ENCODE results near the gene CCDC102B. TPM values are rescaled to one million over a fixed set of nuclear protein-coding genes. Genes with fewer than 3 reads are reported as not detected.

Gene CCDC102B
- total RNA-seq, 4 donors from 2014 or later, result 3.5 to 159 (median 8.8) TPM

DNA sequence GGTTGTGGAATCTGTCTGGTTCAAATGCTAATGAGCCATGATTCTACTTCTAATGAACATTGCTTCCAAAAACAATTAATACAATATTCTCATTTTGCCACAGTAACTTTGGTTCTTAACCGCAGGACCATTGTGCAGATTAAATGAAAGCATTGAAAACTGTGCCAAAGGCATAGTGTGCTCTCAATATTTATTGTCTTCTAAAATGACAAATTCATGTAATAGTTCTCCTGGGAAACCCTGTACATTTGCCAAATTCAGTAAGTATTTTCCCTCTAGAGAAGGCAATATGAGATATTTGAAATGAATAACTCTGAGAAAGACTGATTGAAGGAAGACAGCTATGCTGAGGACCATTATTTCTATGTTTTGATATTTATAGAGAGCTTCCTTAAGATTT, 246.3 kb downstream of the CCDC102B start:
- DNase-seq, result no peak
- no peaks in the 10 kb centered on the region for H3K9me3 ChIP-seq

DNA sequence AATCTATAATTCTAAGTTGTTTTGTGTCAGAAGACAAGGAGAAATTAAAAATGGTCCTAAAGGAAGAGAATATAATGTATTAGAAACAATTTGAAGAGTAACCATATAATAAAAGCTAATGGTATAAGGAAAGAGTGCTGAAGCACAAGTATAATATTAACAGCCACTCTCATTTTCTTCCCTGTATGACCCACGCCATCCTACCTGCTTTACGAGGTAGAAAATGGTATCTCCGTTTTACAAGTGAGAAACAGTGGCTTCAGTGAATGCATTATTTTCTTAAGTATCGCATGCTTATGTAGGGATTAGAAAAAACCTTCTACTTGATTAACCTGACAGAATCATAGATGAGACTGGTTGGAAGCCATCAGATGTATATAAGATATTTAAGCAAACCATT, 266.2 kb downstream of the CCDC102B start:
- no peak overlapping the region for H3K4me3 ChIP-seq
- H3K36me3 ChIP-seq, result no peaks in the 10 kb centered on the region
- no peaks in the 10 kb centered on the region for H3K4me1 ChIP-seq
- H3K9me3 ChIP-seq, result no peaks in the 10 kb centered on the region
- no peaks in the 10 kb centered on the region for H3K27me3 ChIP-seq
- DNase-seq, result no peak
- no peak for TF ChIP-seq POLR2A (IDR thresholded peaks at IDR 0.05)
- TF ChIP-seq, protein P1, sequence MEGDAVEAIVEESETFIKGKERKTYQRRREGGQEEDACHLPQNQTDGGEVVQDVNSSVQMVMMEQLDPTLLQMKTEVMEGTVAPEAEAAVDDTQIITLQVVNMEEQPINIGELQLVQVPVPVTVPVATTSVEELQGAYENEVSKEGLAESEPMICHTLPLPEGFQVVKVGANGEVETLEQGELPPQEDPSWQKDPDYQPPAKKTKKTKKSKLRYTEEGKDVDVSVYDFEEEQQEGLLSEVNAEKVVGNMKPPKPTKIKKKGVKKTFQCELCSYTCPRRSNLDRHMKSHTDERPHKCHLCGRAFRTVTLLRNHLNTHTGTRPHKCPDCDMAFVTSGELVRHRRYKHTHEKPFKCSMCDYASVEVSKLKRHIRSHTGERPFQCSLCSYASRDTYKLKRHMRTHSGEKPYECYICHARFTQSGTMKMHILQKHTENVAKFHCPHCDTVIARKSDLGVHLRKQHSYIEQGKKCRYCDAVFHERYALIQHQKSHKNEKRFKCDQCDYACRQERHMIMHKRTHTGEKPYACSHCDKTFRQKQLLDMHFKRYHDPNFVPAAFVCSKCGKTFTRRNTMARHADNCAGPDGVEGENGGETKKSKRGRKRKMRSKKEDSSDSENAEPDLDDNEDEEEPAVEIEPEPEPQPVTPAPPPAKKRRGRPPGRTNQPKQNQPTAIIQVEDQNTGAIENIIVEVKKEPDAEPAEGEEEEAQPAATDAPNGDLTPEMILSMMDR (IDR thresholded peaks at IDR 0.05), result no peak
- H3K27ac ChIP-seq, result no peak overlapping the region

More for the DNA sequence above, 246.3 kb downstream of the CCDC102B start:
- Histone ChIP-seq H3K36me3 (no peaks in the 10 kb centered on the region), H3K27ac (no peak overlapping the region), H3K27me3 (no peaks in the 10 kb centered on the region), H3K4me1 (no peaks in the 10 kb centered on the region), H3K4me3 (no peak overlapping the region)
- TF ChIP-seq, protein P1 (IDR thresholded peaks at IDR 0.05), result no peak
- TF ChIP-seq POLR2A (IDR thresholded peaks at IDR 0.05), result no peak

DNA sequence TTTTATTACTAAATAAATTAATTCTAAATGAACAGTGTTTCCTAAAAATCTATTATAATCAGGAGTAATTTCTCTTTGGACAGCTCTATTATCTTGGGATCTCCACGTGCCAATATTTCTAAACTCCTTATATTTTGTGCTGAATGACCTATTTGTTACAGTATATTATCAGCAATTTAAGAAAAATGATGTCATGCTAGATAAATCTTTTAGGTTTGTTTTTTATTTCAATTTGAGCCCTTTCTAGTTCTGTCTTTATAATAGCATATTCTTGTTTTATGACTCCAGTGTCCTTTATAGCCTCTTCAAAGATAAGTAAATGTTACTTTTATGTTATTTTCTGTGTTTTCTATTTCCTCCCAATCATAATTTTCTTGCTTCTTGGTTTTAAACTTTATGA, 269.2 kb downstream of the CCDC102B start:
- no peaks in the 10 kb centered on the region for H3K4me1 ChIP-seq
- H3K9me3 ChIP-seq, result no peaks in the 10 kb centered on the region
- TF ChIP-seq, protein P1 (IDR thresholded peaks at IDR 0.05), result no peak
- no peak for TF ChIP-seq POLR2A (IDR thresholded peaks at IDR 0.05)
- H3K27me3 ChIP-seq, result no peaks in the 10 kb centered on the region
- H3K27ac ChIP-seq, result no peak overlapping the region
- no peaks in the 10 kb centered on the region for H3K36me3 ChIP-seq
- DNase-seq, result no peak
- no peak overlapping the region for H3K4me3 ChIP-seq

DNA sequence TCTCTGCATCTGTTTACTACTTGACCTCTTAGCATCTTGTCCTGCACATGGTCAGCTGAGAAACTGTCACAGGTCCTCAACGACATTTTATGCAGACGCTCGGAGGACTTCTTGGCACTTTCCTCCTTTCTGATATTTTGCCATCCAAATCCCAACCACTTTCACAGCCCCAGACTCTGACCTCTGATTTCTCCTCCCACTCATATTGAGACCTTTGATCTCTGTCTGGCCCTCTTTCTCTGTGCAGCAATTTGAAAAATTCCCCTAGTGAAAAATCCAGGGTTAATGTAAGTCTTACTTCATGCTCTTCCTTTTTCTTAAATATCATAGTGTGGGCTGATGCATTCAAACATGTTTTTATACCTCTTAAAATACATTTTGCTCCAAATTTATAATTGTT, 273.8 kb downstream of the CCDC102B start:
- Histone ChIP-seq H3K9me3 (no peaks in the 10 kb centered on the region), H3K36me3 (no peaks in the 10 kb centered on the region), H3K27ac (no peak overlapping the region), H3K4me1 (no peaks in the 10 kb centered on the region), H3K4me3 (no peak overlapping the region), H3K27me3 (no peaks in the 10 kb centered on the region)
- TF ChIP-seq, protein P1 (IDR thresholded peaks at IDR 0.05), result no peak
- no peak for TF ChIP-seq POLR2A (IDR thresholded peaks at IDR 0.05)
- DNase-seq, result no peak

DNA sequence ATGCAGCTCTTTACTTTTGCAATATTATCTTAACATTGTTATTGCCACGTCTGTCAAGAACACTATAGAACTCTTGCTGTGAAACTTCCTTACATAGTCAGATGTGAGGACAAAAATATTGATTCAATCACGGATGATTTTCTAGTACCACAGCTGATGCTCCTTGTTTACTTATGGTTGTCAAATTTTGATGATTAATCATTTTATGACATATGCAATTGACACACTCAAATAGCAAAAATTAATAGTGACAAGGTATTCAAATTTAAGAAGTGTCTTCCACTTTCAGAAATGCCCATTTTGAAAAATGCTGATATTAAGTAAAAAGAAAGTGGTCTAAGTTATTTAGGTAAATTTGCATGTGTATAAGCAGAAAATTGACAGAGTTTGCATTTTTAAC, 284.0 kb downstream of the CCDC102B start:
- Histone ChIP-seq H3K27me3 (no peaks in the 10 kb centered on the region), H3K4me1 (no peaks in the 10 kb centered on the region), H3K36me3 (no peaks in the 10 kb centered on the region), H3K27ac (no peak overlapping the region), H3K4me3 (no peak overlapping the region), H3K9me3 (no peaks in the 10 kb centered on the region)
- TF ChIP-seq, protein P1 (IDR thresholded peaks at IDR 0.05), result no peak
- no peak for TF ChIP-seq POLR2A (IDR thresholded peaks at IDR 0.05)
- DNase-seq, result no peak

DNA sequence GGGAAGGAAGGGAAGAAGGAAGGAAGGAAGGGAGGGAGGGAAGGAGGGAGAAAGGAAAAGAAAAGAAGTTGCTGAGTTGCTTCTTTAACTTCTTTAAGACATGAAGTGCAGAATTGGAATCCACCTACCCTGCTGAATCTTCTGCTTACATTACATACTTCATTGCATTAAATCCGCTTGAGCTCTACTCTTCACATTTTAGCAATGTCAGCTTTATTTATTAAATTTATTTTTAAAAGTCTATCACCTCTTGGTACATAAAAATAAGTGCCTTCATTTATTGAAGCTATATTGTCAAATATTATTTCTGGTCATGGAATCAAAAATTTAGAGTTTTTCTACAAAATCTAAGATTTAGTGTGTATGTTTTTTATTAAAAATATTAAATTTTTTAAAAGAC, 284.6 kb downstream of the CCDC102B start:
- TF ChIP-seq, protein P1 (IDR thresholded peaks at IDR 0.05), result no peak
- TF ChIP-seq POLR2A (IDR thresholded peaks at IDR 0.05), result no peak
- Histone ChIP-seq H3K9me3 (no peaks in the 10 kb centered on the region), H3K27me3 (no peaks in the 10 kb centered on the region), H3K4me3 (no peak overlapping the region), H3K36me3 (no peaks in the 10 kb centered on the region), H3K4me1 (no peaks in the 10 kb centered on the region), H3K27ac (no peak overlapping the region)
- no peak for DNase-seq
